CD1c-positive myeloid dendritic cell (primary cell): ENCODE measurements around the gene VPS37B.

Source experiments
- DNase-seq: peaks from one replicate; pipeline ENCODE4 v3.0.0-alpha.2; 2016; ENCODE audit errors: extremely low spot score

Gene VPS37B

DNA sequence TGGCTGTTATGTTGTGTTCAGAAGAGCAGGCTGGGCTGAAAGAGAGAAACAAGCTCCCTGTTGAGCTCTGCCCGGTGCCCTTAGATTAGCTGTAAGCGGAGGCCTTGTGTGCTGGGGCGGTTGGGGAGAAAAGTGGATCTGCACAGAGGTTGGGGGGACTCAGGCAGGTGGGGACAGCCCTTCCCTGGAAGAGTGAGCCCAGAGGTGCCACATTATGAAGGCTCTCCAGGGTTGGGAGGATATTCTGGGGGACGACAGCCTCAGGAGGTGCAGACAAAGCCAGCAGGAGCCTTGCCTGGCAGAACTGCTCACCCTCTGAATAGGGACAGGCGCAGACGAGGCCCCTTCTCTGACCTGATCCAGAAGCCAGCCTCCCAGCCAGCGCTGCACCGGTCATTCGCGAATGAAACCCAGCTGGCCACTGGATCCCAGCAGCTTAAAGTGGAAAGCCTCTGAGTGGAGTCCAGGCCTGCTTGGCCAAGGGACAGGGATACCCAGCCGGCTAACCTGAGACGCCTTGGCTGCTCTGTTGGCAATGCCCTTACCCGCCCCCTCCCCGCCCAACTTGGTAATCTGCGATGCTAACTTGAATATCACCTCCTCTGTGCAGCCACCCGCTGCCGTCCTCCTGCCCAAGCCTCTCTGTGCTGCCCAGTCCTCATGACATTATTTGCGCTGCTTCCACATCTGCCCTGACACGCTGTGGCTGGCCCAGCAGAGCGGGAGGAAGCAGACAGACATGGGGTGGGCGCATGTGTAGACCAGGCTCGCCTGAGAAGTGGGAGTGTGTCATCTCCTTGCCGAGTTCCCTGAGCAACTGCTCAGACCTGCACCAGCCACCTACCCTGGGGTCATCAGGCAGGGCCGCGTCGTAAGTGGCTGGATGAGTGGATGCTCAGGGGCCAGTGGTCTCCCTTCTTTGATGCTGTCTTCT is 55.1 kb downstream of the VPS37B start:
- no peak for DNase-seq

DNA sequence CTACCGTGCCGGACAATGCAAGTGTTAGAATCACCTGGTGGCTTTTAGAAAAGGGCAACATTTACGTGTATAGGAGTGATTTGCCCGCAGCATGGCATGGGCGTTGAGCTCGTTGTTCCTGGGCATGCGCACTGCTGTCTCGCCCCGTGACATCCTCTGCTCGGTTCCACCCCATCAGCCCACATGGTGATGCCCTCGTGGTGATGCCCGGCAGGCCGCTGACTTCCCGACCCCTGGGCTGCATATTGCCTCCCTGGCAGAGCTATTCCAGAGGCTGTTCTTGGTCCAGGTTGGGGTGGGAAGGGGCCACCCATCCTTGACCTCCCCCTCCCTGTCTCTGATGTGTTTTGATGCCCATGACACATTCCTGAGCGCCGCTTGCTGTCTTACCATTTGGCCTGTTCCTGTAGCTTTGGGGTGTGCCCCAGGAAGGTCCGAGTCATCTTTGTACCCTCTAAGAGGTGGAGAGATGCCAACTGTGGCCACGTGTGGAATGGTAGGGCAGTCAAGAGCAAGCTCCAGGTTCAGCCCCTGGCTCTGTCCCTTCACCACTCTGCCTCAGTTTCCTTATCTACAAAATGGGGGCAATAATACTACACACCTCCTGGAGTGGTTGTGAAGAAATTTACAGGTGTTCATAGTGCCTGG is 55.9 kb downstream of the VPS37B start:
- DNase-seq: no peak

DNA sequence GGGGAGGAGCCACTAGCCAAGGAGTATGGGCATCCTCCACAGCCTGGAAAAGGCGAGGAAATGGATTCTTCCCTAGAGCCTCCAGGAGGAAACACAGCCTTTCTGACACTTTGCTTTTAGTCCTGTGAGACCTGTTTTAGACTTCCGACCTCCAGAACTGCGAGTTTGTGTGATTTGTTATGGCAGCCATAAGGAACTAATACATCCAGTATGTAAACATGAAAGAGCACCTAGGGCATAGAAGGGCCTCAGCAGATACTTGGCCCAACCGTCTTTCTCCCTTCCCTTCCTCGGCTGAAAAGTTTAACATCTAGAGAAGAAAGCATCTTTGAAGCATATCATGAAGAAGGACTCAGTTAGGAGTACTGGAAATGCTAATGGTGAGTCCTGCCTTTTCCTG is 57.1 kb downstream of the VPS37B start:
- no peak for DNase-seq

DNA sequence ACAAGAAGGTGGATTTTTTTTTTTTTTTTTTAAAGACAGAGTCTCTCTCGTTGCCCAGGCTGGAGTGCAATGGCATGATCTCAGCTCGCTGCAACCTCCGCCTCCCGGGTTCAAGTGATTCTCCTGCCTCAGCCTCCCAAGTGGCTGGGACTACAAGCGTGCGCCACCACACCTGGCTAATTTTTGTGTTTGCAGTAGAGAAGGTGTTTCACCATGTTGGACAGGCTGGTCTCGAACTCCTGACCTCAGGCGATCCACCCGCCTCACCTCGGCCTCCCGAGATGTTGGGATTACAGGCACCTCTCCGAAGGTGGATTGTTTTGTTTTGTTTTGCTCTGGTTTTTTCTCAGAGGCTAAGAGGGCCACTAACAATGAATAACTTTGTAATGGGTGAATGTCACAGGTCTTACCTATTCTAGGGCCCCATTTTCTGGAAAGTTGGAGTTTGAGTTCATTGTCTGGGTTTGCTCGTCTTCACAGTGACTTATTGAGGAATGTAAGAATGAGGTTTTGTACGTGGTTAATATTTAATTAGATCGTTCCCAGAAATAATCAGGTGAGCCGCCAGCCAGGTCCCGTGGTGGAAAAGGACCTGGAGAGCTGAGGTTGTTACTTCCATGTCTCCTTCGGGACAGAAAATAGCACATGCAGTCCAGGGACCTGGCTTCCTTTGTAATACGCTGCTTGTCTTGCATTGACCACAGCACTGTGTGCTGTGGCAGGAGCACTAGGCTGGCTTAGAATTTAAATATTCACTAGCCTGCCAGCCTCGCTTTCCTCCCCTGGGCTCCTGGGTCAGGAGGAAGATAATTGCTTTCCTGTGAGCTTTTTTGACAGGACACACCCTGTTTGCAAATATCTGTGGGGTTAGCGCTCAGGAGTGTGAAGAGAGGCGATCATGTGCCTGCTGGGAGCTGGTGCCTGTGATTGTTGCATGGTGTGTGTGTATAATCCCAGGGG is 58.3 kb downstream of the VPS37B start:
- no peak for DNase-seq

DNA sequence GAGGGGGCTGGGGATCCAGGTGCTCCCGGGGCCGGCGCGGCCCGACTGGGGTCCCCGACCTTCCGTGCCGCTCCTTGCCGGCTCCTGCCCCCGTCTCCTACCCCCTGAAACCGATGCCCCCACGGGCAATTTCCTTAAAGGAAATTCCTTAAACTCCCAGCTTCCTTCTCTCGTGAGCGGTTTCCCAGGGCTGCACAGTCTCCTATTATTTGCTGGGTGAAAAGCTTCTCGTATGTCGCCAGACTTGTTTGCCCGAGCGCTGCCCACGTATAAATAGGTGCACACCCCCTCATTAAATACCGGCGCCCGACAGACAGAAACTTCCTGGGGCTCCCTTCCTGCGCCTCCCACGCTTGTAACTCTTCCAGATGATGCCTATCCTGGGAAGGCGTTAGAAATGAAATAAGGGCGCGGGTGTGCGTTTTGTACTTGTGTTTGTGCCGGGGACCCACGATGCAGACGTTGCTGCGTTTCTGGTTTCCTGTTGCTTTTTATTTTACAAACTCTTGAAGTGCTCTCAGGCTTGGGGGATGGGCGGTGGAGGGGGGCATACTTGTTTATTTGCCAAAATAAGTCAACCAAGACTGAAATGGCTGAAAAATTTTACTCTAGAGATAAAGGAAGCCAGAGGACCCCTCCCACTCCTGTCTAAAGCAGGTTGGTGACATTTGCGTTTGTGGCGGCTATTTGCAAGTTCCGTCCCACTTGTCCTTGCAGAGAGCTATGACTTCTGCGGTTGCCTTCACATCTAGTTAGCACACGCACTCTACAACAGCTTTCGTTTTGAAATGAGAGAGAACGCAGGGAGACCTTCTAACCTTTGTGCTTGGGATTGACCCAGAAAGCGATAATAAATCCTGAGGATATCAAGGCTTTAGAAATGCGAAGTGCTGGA is 59.6 kb downstream of the VPS37B start:
- DNase-seq: peak; percentile 61

DNA sequence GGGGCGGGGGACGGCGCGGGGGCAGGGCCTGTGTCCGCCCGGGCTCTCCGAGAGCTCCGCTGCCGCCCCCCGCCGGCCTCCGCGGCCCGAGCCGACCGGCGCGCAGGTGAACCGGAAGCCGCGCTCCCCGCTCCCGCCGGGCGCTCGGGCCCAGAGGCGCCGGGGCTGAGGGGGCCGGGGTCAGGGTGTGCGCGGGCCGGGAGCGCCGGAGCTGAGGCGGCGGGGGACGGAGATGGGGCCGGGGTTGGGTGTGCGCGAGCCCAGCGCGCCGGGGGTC is 60.2 kb downstream of the VPS37B start:
- no peak for DNase-seq

DNA sequence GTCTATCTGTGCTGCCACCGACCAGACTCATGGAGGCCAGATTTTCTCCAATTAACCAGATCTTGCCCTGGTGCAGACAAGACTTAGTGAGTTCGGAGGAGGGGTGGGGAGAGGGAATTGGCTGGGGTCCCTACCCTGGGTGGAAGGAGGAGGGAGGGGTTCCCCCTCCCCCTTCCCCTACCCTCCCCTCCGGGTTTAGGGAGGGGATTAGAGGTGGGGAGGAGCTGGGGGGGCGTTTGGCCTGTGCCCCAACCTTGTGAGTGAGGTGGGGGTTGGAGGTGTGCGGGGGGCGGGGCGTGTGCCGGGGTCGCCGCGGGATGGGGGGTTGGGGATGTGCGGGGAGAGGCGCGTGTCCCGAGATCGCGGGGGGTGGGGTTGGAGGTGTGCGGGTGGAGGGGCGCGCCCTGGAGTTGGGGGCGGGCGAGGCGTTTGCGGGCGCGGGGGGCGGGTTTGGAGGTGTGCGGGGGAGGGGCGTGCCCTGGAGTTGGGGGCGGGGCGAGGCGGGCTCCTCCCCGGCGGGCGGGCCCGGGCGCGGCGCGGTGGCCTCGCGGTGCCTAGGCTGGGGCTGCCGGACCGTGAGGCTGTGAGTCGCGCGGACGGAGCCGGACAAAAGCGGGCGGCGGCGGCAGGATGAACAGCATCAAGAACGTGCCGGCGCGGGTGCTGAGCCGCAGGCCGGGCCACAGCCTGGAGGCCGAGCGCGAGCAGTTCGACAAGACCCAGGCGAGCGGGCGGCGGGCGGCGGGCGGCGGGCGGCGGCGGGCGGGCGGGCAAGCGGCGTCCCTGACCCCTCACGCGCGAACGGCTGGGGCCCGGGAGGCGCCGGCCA is 60.8 kb downstream of the VPS37B start, which contains the start of gene HIP1R:
HIP1R (plus strand) TSS at position 537 of the 829 bp plus-strand sequence; CDS start at position 631, 94 bp downstream.
- DNase-seq: peak; percentile 20

DNA sequence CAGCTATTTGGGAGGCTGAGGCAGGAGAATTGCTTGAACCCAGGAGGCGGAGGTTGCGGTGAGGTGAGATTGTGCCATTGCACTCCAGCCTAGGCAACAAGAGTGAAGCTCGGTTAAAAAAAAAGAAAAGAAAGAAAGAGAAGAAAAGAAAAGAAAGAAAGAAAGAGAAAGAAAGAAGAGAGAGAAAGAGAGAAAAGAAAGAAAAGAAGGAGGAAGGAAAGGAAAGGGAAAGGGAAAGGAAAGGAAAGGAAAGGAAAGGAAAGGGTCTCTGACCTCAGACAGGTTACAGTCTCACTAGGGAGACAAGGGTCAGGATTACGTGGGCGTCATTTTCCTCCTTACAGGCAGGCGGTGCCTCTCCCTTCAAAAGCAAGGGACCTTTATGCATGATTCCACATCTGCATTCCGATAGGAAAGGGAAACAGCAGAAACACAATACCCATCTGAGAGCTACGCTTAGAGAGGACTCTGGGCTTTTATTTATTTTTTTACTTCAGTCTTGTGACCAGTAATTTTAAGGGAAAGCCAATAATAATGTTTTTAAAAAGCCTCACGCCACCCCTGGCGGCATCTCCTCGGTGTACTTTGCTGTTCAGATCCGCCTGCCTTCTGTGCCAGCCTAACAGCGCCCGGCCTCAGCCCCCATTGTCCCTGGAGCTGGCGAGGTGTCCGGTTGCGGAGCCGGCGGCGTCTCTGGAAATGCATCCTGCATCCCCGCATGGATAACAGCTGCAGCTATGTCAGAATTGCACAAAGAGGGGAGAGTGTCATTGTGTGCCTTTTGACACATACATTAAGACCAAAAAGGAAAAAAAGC is 61.6 kb downstream of the VPS37B start:
- peak; percentile 17 for DNase-seq

DNA sequence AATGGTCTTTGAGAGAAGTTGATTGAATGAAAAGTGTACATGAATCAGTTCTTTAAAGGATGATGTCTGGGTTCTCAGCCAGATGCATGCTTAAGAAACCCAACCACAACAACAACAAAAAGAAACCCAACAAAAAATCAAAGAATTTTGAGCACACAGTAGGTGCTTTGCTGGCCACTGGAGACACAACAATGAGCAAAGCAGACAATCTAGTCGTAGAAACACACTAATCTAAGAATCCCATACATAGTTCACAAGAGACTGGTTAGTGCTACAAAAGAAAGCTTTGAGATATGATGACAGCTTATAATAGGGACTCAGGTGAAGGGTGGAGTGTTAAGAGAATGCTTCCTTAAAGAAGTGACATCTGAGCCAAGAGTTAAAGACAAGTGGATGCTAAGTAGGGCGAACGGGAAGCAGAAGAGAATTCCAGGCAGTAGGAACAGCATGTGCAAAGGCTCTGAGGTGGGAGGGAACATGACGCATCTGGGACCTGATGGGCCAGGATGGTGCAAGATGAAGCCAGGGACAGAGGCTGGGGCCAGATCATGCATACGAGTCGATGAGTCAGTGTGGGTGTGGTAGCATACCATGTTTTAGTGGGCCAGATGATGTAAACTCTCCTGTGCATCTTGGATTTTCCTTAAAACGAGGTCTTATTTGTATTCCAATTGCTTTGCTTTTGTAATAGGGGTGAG is 65.3 kb downstream of the VPS37B start:
- DNase-seq: peak; percentile 43

DNA sequence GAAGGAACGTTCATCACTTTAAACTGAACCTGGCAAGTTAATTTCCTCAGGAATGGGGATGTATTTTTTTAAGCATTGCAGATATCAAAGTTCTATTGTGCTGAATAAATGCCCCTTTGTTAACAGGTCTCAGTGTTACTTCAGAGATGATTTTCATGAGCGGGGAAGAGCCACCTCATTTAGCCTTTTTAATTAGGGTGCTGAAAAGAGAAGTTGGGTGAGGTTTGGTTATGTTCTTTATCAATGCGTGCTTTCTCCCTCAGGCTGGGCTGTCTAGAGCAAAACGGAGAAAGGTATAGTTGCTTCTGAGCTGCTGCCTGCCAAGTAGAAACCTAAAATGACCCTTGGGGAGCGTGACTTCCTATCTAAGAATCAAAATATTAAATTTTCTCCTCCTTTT is 68.7 kb downstream of the VPS37B start:
- no peak for DNase-seq

DNA sequence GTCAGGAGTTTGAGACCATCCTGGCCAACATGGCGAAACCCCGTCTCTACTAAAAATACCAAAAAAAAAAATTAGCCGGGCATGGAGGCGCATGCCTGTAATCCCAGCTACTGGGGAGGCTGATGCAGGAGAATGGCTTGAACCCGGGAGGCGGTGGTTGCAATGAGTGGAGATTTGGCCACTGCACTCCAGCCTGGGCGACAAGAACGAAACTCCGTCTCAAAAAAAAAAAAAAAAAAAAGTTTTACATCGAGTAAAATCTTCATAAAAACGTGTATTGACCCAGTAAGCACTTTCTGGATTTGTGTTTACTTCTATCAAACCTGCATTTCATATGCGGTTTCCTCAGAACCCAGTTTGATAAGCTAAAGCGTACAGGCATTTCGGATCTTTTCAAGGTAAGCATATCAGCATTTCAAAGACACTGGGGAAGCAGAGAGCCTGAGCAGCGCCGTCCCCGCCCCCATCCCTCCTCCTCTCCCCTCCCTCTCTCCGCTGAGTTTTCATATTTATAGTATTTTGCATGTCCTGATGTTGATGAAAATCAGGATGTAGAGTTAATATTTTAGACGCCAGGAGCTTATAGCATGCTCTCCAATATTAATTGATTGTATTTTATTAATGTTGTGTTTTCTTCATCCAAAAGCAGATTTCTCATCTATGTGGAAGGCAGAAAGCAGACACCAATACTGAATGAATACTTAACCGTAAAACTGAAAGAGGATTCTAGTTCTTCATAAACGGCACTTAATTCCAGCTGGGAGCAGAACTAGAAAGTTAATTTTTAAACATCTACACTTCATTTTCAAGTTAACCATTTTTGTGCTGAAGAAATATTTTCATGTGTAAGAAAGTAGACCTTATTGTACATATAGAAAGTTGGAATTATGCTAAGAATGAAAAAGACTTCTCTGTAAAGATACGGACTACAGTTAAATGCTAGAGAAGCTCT is 69.9 kb downstream of the VPS37B start:
- DNase-seq: no peak

DNA sequence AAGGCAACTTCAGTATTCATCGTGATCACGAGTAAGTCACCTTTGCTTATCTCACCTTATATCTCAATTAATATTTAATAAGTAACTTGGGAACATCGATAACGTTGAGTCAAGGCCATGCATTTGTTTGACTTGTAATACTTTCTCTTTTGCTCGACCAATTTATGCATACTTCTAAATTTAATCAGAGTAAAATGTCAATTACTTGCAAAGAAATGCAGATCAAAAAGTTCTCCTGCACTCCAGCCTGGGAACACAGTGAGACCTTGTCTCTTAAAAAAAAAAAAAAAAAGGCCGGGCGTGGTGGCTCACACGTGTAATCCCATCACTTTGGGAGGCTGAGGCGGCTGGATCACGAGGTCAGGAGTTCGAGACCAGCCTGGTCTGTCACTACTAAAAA is 72.5 kb downstream of the VPS37B start:
- DNase-seq: no peak

DNA sequence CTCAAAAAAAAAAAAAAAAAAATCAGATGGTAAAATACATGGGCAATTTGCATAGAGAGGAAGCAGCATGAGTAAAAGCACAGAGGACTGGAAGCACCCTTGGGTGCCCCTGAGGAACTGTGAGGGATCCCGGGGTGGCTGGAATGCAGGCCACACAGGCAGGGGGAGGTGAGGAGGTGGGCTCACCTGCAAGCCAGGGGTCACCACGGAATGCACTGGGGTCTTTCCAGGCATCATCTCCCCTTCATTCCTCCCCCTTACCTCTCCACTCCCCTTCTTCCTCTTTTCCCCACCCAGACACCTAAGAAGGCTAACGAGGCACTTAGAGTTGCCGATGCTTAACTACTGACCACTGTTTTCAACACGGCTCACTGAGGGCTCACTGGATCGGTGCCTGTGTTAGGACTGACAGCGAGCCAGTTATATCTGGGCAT is 75.1 kb downstream of the VPS37B start:
- DNase-seq: no peak

DNA sequence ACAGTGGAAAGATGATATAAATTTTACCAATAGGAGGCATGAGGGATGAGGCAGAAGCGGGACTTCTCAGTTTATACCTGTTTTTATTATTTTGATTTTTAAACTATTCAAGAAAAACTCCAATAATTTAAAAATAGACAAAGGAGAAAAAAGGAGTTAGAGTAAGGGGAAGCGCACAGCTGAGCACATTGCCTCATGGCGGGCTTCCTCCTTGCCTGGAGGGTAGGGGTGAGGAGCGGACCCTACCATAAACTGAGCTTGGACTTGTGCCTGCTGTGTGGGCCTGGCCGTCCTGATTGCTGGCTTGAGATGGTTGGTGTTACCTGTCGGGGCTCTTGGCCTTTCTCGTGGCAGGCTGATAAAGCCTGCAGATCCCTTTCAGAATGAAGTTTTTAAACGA is 75.8 kb downstream of the VPS37B start:
- peak; percentile 18 for DNase-seq

DNA sequence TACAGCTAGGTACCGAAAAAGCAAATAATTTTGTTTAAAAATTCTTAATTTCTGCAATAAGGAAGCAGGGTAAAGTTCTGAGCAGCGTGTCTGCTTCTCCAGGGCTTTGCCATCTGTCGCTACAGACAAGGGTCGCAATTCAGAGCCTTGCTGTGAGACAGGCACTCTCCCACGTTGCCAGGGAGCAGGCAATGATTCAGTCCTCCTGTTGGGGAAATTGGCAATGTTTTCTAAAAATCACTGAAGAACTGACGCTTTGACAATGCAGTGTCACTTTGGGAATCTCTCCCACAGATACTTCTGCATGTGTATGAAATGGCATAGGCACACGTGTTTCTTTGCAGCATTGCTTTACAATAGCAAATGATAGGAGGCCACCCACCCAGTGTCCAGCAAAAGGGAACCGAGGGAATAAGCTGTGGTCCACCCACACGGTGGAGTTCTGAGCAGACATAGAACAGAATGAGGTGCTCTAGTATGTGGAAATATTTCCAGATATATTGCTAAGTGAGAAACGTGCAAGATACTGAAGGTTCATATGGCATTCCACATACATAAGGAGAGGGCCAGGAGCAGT is 76.6 kb downstream of the VPS37B start:
- peak; percentile 84 for DNase-seq
